Astrocyte (in vitro differentiated cells and primary cell): ENCODE results near the gene IDE. TPM values are rescaled to one million over a fixed set of nuclear protein-coding genes. Genes with fewer than 3 reads are reported as not detected.
A peak's percentile ranks its signal among the peaks of the same experiment; 100 is the strongest.

Experiments used
- DNase-seq: peaks from one replicate; pipeline ENCODE4 v3.0.0-alpha.2; 2010; ENCODE audit warnings: low read depth
- FAIRE-seq: peaks from 2 replicates; lab custom pipeline; 2011; peaks lifted over from hg19 to GRCh38; lab: Jason Lieb, UNC
- H2AFZ ChIP-seq: 2 replicates; pipeline ENCODE4 v1.6.0; 2012; ENCODE audit warnings: low read depth, low read length, inconsistent platforms
- H3K27ac ChIP-seq: 2 replicates; pipeline ENCODE4 v1.5.1; 2011; ENCODE audit warnings: low read depth, low read length, inconsistent platforms
- H3K27me3 ChIP-seq: 2 replicates; pipeline ENCODE4 v1.6.0; 2011; ENCODE audit warnings: low read length, inconsistent platforms; ENCODE audit not compliant: insufficient read depth
- H3K36me3 ChIP-seq: 2 replicates; pipeline ENCODE4 v1.5.1; 2011; ENCODE audit warnings: low read length, inconsistent platforms; ENCODE audit not compliant: insufficient read depth
- H3K4me1 ChIP-seq: 2 replicates; pipeline ENCODE4 v1.5.1; 2011; ENCODE audit warnings: low read length, inconsistent platforms; ENCODE audit not compliant: insufficient read depth
- H3K4me2 ChIP-seq: 2 replicates; pipeline ENCODE4 v1.6.0; 2012; ENCODE audit warnings: low read length, inconsistent platforms
- H3K4me3 ChIP-seq: 2 replicates; pipeline ENCODE4 v1.5.1; 2011; ENCODE audit warnings: low read depth, mild to moderate bottlenecking, low read length, inconsistent platforms; ENCODE audit not compliant: insufficient read depth
- H3K79me2 ChIP-seq: 2 replicates; pipeline ENCODE4 v1.6.0; 2012; ENCODE audit warnings: mild to moderate bottlenecking, low read length, inconsistent platforms; ENCODE audit not compliant: insufficient read depth
- H3K9ac ChIP-seq: 2 replicates; pipeline ENCODE4 v1.6.0; 2012; ENCODE audit warnings: mild to moderate bottlenecking, low read length, inconsistent platforms
- H3K9me3 ChIP-seq: 2 replicates; pipeline ENCODE4 v1.5.1; 2012; ENCODE audit warnings: low read depth, mild to moderate bottlenecking, low read length, inconsistent platforms; ENCODE audit not compliant: insufficient read depth
- H4K20me1 ChIP-seq: 2 replicates; pipeline ENCODE4 v1.6.0; 2012; ENCODE audit warnings: low read length, inconsistent platforms; ENCODE audit not compliant: insufficient read depth
- H3K27ac Mint-ChIP-seq: one replicate; pipeline ENCODE4 v1.8.0; 2021; ENCODE audit warnings: mild to moderate bottlenecking, mixed read lengths; ENCODE audit not compliant: unreplicated experiment
- H3K27me3 Mint-ChIP-seq: one replicate; pipeline ENCODE4 v1.8.0; 2021; ENCODE audit warnings: low read depth, mixed read lengths; ENCODE audit not compliant: unreplicated experiment
- H3K36me3 Mint-ChIP-seq: one replicate; pipeline ENCODE4 v1.8.0; 2021; ENCODE audit warnings: low read depth, mixed read lengths; ENCODE audit not compliant: unreplicated experiment
- H3K4me1 Mint-ChIP-seq: one replicate; pipeline ENCODE4 v1.8.0; 2021; ENCODE audit warnings: low read depth, mixed read lengths; ENCODE audit not compliant: unreplicated experiment
- H3K4me3 Mint-ChIP-seq: one replicate; pipeline ENCODE4 v1.8.0; 2021; ENCODE audit warnings: mild to moderate bottlenecking, moderate library complexity, mixed read lengths; ENCODE audit not compliant: unreplicated experiment
- H3K9me3 Mint-ChIP-seq: one replicate; pipeline ENCODE4 v1.8.0; 2021; ENCODE audit warnings: mild to moderate bottlenecking, mixed read lengths; ENCODE audit not compliant: unreplicated experiment
- CTCF ChIP-seq: IDR thresholded peaks from 2 replicates; pipeline ENCODE4 v1.5.1; 2011; ENCODE audit warnings: low read depth, mild to moderate bottlenecking, inconsistent platforms, low read length, moderate library complexity; ENCODE audit not compliant: insufficient read depth
- EZH2 ChIP-seq: IDR thresholded peaks from 2 replicates; pipeline ENCODE4 v1.6.1; 2012; ENCODE audit warnings: mild to moderate bottlenecking, low read length, inconsistent platforms; ENCODE audit not compliant: insufficient read depth
- total RNA-seq: library from RNA; stranded (reverse); gene quantifications from 2 replicates; pipeline ENCODE4 v1.2.1, GENCODE V29; 2021

Gene IDE
- total RNA-seq, 1 donor from 2014 or later, result 35.9 TPM

GRCh38 chr10:92604841-92605240, 30.9 kb upstream of the IDE start:
- Histone ChIP-seq H3K4me2 (no peak overlapping the region), H3K9ac (no peak overlapping the region), H2AFZ (no peak overlapping the region), H4K20me1 (no peaks in the 10 kb centered on the region), H3K36me3 (peaks cover 4% of the 10 kb centered on the region), H3K4me1 (no peaks in the 10 kb centered on the region), H3K27me3 (no peaks in the 10 kb centered on the region), H3K4me3 (no peak overlapping the region), H3K79me2 (peaks cover 81% of the 10 kb centered on the region), H3K27ac (no peak overlapping the region), H3K9me3 (no peaks in the 10 kb centered on the region)
- TF ChIP-seq EZH2, result no peak
- TF ChIP-seq CTCF, result no peak
- FAIRE-seq (no peak), DNase-seq (no peak)
- Mint-ChIP-seq H3K4me3 (no peak overlapping the region), H3K4me1 (no peaks in the 10 kb centered on the region), H3K36me3 (peaks cover 2% of the 10 kb centered on the region), H3K27ac (no peak overlapping the region), H3K27me3 (no peaks in the 10 kb centered on the region), H3K9me3 (no peaks in the 10 kb centered on the region)

- Histone ChIP-seq H3K36me3 (no peaks in the 10 kb centered on the region), H4K20me1 (no peaks in the 10 kb centered on the region), H3K4me2 (no peak overlapping the region), H3K9me3 (no peaks in the 10 kb centered on the region), H3K27ac (no peak overlapping the region), H3K79me2 (peaks cover 99% of the 10 kb centered on the region), H3K4me3 (no peak overlapping the region), H3K4me1 (peaks cover 4% of the 10 kb centered on the region), H3K27me3 (no peaks in the 10 kb centered on the region), H2AFZ (no peak overlapping the region), H3K9ac (no peak overlapping the region)
- no peak for DNase-seq
- H3K27me3 Mint-ChIP-seq, result no peaks in the 10 kb centered on the region
- H3K9me3 Mint-ChIP-seq, result no peaks in the 10 kb centered on the region
- H3K36me3 Mint-ChIP-seq, result peaks cover 2% of the 10 kb centered on the region
- no peak overlapping the region for H3K27ac Mint-ChIP-seq
- no peak for TF ChIP-seq EZH2
- TF ChIP-seq CTCF, result no peak
- no peak for FAIRE-seq
- H3K4me1 Mint-ChIP-seq, result no peaks in the 10 kb centered on the region
- no peak overlapping the region for H3K4me3 Mint-ChIP-seq
Measured at GRCh38 chr10:92598321-92598720, 24.4 kb upstream of the IDE start.

- peaks cover 75% of the 10 kb centered on the region for H3K79me2 ChIP-seq
- H3K4me3 Mint-ChIP-seq, result peak overlapping the region; percentile 3
- no peaks in the 10 kb centered on the region for H3K9me3 ChIP-seq
- TF ChIP-seq EZH2 (no peak), CTCF (no peak)
- peak overlapping the region; percentile 81 for H3K4me2 ChIP-seq
- H3K4me1 ChIP-seq, result peaks cover 20% of the 10 kb centered on the region
- no peak overlapping the region for H3K27ac ChIP-seq
- H3K36me3 Mint-ChIP-seq, result no peaks in the 10 kb centered on the region
- no peaks in the 10 kb centered on the region for H3K27me3 ChIP-seq
- DNase-seq, result no peak
- peaks cover 10% of the 10 kb centered on the region for H3K4me1 Mint-ChIP-seq
- H3K36me3 ChIP-seq, result no peaks in the 10 kb centered on the region
- FAIRE-seq, result no peak
- H3K4me3 ChIP-seq, result no peak overlapping the region
- H3K9ac ChIP-seq, result no peak overlapping the region
- H4K20me1 ChIP-seq, result no peaks in the 10 kb centered on the region
- H2AFZ ChIP-seq, result no peak overlapping the region
- no peaks in the 10 kb centered on the region for H3K27me3 Mint-ChIP-seq
- H3K27ac Mint-ChIP-seq, result no peak overlapping the region
- no peaks in the 10 kb centered on the region for H3K9me3 Mint-ChIP-seq
Measured at GRCh38 chr10:92595505-92595904, 21.6 kb upstream of the IDE start.
